ENCODE measurements around the gene CPAMD8.

DNA sequence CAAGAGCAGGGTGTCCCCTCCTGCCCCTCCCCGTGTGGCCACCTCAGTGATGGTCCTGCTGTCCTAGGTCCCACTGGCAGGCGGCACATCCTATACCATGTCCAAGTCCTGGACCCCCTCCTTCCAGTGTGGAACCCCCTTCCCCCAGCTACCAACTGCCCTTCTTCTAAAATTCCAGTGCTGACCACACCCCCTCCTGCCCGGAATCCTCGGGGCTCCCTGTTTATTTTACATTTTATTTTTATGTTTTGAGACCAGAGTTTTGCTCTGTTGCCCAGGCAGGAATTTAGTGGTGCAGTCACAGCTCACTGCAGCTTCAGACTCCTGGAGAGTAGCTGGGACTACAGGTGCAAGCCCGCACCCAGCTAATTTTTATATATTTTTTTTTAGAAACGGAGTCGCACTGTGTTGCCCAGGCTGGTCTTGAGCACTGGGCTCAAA lies 945 bp upstream of the CPAMD8 start:
- TF ChIP-seq NR2C1 (IDR thresholded peaks at IDR 0.05), result no peak
- TF ChIP-seq, protein P1, sequence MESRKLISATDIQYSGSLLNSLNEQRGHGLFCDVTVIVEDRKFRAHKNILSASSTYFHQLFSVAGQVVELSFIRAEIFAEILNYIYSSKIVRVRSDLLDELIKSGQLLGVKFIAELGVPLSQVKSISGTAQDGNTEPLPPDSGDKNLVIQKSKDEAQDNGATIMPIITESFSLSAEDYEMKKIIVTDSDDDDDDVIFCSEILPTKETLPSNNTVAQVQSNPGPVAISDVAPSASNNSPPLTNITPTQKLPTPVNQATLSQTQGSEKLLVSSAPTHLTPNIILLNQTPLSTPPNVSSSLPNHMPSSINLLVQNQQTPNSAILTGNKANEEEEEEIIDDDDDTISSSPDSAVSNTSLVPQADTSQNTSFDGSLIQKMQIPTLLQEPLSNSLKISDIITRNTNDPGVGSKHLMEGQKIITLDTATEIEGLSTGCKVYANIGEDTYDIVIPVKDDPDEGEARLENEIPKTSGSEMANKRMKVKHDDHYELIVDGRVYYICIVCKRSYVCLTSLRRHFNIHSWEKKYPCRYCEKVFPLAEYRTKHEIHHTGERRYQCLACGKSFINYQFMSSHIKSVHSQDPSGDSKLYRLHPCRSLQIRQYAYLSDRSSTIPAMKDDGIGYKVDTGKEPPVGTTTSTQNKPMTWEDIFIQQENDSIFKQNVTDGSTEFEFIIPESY (IDR thresholded peaks at IDR 0.05), result no peak
- TF ChIP-seq, protein P2, sequence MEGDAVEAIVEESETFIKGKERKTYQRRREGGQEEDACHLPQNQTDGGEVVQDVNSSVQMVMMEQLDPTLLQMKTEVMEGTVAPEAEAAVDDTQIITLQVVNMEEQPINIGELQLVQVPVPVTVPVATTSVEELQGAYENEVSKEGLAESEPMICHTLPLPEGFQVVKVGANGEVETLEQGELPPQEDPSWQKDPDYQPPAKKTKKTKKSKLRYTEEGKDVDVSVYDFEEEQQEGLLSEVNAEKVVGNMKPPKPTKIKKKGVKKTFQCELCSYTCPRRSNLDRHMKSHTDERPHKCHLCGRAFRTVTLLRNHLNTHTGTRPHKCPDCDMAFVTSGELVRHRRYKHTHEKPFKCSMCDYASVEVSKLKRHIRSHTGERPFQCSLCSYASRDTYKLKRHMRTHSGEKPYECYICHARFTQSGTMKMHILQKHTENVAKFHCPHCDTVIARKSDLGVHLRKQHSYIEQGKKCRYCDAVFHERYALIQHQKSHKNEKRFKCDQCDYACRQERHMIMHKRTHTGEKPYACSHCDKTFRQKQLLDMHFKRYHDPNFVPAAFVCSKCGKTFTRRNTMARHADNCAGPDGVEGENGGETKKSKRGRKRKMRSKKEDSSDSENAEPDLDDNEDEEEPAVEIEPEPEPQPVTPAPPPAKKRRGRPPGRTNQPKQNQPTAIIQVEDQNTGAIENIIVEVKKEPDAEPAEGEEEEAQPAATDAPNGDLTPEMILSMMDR (IDR thresholded peaks at IDR 0.05 in 2 of 3, conservative IDR thresholded peaks at IDR 0.05 in 1 of 3; ENCODE audit: control insufficient read depth in 2 of 3, extremely low read depth in 1 of 3, insufficient read depth in 1 of 3, low read depth in 3 of 3, low read length in 3 of 3), result no peak
- TF ChIP-seq, protein P3, sequence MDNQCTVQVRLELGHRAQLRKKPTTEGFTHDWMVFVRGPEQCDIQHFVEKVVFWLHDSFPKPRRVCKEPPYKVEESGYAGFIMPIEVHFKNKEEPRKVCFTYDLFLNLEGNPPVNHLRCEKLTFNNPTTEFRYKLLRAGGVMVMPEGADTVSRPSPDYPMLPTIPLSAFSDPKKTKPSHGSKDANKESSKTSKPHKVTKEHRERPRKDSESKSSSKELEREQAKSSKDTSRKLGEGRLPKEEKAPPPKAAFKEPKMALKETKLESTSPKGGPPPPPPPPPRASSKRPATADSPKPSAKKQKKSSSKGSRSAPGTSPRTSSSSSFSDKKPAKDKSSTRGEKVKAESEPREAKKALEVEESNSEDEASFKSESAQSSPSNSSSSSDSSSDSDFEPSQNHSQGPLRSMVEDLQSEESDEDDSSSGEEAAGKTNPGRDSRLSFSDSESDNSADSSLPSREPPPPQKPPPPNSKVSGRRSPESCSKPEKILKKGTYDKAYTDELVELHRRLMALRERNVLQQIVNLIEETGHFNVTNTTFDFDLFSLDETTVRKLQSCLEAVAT (IDR thresholded peaks at IDR 0.05), result no peak

Measured in GM12878 (cell line).